ENCODE measurements around the gene HECTD4. TPM values are rescaled to one million over a fixed set of nuclear protein-coding genes. Genes with fewer than 3 reads are reported as not detected.
"Not testable (repeated sequence)": the region's sequence is repeated elsewhere in the genome, so short reads cannot be mapped to it uniquely, and the experiment has no call there.

Gene HECTD4
- total RNA-seq, 1 experiment from 2014 or later, result 65.7 TPM

DNA sequence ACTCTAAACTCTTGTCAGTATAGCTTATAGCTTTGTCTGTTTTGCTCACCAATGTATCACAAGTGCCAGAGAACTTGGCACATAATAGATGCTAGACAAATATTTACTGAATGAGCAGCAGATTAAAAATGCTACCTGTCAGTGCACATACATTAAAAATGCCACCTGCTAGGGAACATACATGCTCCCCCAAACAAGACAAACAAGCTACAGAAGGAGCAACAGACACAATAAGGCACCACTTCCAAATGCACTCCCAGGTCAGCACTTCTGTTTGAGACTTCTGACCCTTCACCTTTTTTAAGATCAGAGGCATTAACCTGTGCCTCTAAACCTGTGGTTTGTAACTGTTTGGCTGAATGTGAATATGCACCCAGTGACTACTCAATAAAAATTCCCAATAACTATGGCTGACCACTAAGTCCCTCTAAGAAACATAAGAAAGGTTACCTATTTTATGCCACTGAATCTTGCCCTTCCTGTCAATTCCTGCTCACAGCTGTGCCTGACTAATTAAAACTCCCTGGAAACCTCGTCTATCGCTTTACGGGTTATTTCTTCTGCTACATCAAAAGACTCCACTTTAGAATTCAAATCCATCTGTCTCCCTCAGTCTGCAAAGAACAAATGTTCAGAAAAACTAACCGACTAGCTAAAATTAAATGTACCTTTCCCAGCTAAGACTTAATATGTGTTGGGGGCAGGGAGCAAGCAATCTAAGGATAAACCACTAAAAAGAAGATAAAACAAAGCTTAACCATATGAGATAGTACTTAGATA is 41.0 kb downstream of the HECTD4 start:
- Mint-ChIP-seq H3K36me3 (ENCODE audit: insufficient read depth, unreplicated experiment) (no peaks in the 10 kb centered on the region), H3K9me3 (ENCODE audit: low read depth, unreplicated experiment) (no peaks in the 10 kb centered on the region), H3K4me3 (ENCODE audit: low read depth, unreplicated experiment) (no peak overlapping the region), H3K27me3 (ENCODE audit: unreplicated experiment) (no peaks in the 10 kb centered on the region), H3K4me1 (ENCODE audit: low read depth, unreplicated experiment) (peaks cover 26% of the 10 kb centered on the region), H3K27ac (ENCODE audit: unreplicated experiment) (no peak overlapping the region)
- no peak for DNase-seq
- CTCF ChIA-PET, result interaction anchor here (0.5 kb wide), 1 partner anchor 345 kb away, joined by 3 read pairs; no protein-coding TSS in a partner anchor
- no TSS peak for BruUV-seq (replicated peaks)
- TF ChIP-seq, protein P1, sequence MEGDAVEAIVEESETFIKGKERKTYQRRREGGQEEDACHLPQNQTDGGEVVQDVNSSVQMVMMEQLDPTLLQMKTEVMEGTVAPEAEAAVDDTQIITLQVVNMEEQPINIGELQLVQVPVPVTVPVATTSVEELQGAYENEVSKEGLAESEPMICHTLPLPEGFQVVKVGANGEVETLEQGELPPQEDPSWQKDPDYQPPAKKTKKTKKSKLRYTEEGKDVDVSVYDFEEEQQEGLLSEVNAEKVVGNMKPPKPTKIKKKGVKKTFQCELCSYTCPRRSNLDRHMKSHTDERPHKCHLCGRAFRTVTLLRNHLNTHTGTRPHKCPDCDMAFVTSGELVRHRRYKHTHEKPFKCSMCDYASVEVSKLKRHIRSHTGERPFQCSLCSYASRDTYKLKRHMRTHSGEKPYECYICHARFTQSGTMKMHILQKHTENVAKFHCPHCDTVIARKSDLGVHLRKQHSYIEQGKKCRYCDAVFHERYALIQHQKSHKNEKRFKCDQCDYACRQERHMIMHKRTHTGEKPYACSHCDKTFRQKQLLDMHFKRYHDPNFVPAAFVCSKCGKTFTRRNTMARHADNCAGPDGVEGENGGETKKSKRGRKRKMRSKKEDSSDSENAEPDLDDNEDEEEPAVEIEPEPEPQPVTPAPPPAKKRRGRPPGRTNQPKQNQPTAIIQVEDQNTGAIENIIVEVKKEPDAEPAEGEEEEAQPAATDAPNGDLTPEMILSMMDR (IDR thresholded peaks at IDR 0.05; ENCODE audit: unreplicated experiment), result no peak
- intact Hi-C loops (cut with micrococcal nuclease; ENCODE audit: unreplicated experiment), result no loop called here

DNA sequence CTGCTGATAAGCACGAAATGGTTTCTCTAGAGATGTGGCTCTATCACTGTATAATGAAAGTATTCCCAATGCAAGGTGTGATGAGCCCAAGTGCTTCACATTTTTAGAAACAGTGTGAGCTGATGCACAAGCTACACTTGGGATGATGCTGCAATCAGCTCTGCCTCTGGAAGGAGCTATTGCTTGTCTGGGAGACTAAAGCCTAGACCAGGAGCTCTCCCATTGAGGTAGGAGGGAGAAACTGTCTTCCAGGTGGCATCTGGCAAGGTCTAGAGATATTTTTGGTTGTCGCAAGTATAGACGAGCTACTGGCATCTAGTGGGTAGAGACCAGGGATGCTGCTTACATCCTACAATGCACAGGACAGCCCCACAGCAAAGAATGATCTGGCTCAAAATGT is 42.0 kb downstream of the HECTD4 start:
- Mint-ChIP-seq H3K27me3 (ENCODE audit: unreplicated experiment) (no peaks in the 10 kb centered on the region), H3K9me3 (ENCODE audit: low read depth, unreplicated experiment) (no peaks in the 10 kb centered on the region), H3K4me3 (ENCODE audit: low read depth, unreplicated experiment) (no peak overlapping the region), H3K36me3 (ENCODE audit: insufficient read depth, unreplicated experiment) (no peaks in the 10 kb centered on the region), H3K4me1 (ENCODE audit: low read depth, unreplicated experiment) (peaks cover 24% of the 10 kb centered on the region), H3K27ac (ENCODE audit: unreplicated experiment) (no peak overlapping the region)
- no TSS peak for BruUV-seq (replicated peaks)
- CTCF ChIA-PET, result no interaction called here
- no peak for DNase-seq
- intact Hi-C loops (cut with micrococcal nuclease; ENCODE audit: unreplicated experiment), result no loop called here
- TF ChIP-seq, protein P1 (IDR thresholded peaks at IDR 0.05; ENCODE audit: unreplicated experiment), result no peak

DNA sequence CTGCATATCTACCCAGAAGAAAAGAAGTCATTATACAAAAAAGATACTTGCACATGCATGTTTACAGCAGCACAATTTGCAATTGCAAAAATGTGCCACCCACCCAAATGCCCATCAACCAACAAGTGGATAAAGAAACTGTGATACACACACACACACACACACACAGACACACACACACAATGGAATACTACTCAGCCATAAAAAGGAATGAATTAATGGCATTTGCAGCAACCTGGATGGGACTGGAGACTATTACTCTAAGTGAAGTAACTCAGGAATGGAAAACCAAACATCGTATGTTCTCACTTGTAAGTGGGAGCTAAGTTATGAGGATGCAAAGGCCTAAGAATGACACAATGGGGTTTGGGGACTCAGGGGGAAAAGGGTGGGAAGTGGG is 47.2 kb downstream of the HECTD4 start:
- CTCF ChIA-PET; H3K4me1 Mint-ChIP-seq (ENCODE audit: low read depth, unreplicated experiment); H3K9me3 Mint-ChIP-seq (ENCODE audit: low read depth, unreplicated experiment); DNase-seq; H3K36me3 Mint-ChIP-seq (ENCODE audit: insufficient read depth, unreplicated experiment); BruUV-seq (replicated peaks); intact Hi-C loops (cut with micrococcal nuclease; ENCODE audit: unreplicated experiment); H3K27ac Mint-ChIP-seq (ENCODE audit: unreplicated experiment); H3K4me3 Mint-ChIP-seq (ENCODE audit: low read depth, unreplicated experiment); H3K27me3 Mint-ChIP-seq (ENCODE audit: unreplicated experiment): not testable (repeated sequence)

DNA sequence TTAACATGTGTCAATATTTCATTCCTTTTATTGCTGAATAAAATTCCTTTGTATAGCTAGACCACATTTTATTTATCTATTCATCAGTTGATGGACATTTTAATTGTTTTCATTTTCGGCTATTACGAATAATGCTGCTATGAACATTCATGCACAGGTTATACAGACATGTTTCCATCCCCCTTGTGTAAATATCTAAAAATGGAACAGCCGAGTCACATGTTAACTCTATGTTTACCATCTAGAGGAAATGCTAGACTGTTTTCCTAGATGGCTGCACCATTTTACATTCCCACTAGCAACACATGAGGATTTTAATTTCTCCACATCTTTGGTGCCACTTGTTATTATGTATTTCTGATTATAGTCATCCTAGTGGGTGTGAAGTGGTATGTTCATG is 49.2 kb downstream of the HECTD4 start:
- no TSS peak for BruUV-seq (replicated peaks)
- intact Hi-C loops (cut with micrococcal nuclease; ENCODE audit: unreplicated experiment), result no loop called here
- CTCF ChIA-PET, result interaction anchor here (0.6 to 1.1 kb wide), 2 partner anchors 15 to 114 kb away, joined by 3 read pairs; no protein-coding TSS in a partner anchor
- TF ChIP-seq, protein P1 (IDR thresholded peaks at IDR 0.05; ENCODE audit: unreplicated experiment), result no peak
- no peaks in the 10 kb centered on the region for H3K9me3 Mint-ChIP-seq (ENCODE audit: low read depth, unreplicated experiment)
- H3K4me1 Mint-ChIP-seq (ENCODE audit: low read depth, unreplicated experiment), result no peaks in the 10 kb centered on the region
- H3K27me3 Mint-ChIP-seq (ENCODE audit: unreplicated experiment), result no peaks in the 10 kb centered on the region
- no peak for DNase-seq
- no peak overlapping the region for H3K4me3 Mint-ChIP-seq (ENCODE audit: low read depth, unreplicated experiment)
- no peaks in the 10 kb centered on the region for H3K36me3 Mint-ChIP-seq (ENCODE audit: insufficient read depth, unreplicated experiment)
- no peak overlapping the region for H3K27ac Mint-ChIP-seq (ENCODE audit: unreplicated experiment)

DNA sequence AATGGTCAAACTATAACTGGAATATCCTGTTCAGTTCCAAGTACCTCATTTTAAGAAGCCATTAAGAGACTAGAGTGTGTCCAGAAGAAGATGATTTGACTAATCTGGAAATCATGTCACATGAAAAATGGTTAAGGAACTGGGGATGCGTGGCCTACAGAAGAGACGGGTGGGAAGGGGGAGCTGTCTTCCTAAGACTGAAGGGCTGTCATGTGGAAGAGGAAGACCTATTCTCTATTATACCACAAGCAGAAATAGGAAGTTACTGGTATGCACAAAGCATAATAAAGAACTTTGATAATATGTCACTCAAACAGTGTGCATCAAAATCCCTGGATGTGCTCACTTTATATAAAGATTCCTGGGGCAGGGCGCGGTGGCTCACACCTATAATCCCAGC is 50.3 kb downstream of the HECTD4 start:
- no peak for DNase-seq
- no TSS peak for BruUV-seq (replicated peaks)
- intact Hi-C loops (cut with micrococcal nuclease; ENCODE audit: unreplicated experiment), result no loop called here
- no peaks in the 10 kb centered on the region for H3K4me1 Mint-ChIP-seq (ENCODE audit: low read depth, unreplicated experiment)
- no peaks in the 10 kb centered on the region for H3K9me3 Mint-ChIP-seq (ENCODE audit: low read depth, unreplicated experiment)
- TF ChIP-seq, protein P1 (IDR thresholded peaks at IDR 0.05; ENCODE audit: unreplicated experiment), result no peak
- CTCF ChIA-PET, result interaction anchor here (1.1 kb wide), 1 partner anchor 16 kb away, joined by 3 read pairs; no protein-coding TSS in a partner anchor
- no peaks in the 10 kb centered on the region for H3K36me3 Mint-ChIP-seq (ENCODE audit: insufficient read depth, unreplicated experiment)
- no peaks in the 10 kb centered on the region for H3K27me3 Mint-ChIP-seq (ENCODE audit: unreplicated experiment)
- H3K4me3 Mint-ChIP-seq (ENCODE audit: low read depth, unreplicated experiment), result no peak overlapping the region
- H3K27ac Mint-ChIP-seq (ENCODE audit: unreplicated experiment), result no peak overlapping the region

Measured in Calu3 (cell line).